HG03575 (cell line): Measurements from ENCODE around the gene PI4K2B.
"Not testable (repeated sequence)": the region's sequence is repeated elsewhere in the genome, so short reads cannot be mapped to it uniquely, and the experiment has no call there.

Source experiments
- ATAC-seq: cut with Tn5 transposase; IDR thresholded peaks from one replicate; pipeline ENCODE4 v1.9.1; 2021; ENCODE audit not compliant: unreplicated experiment, insufficient number of reproducible peaks, low FRiP score; ENCODE audit errors: extremely low read depth

Gene PI4K2B

GRCh38 chr4:25299476-25300203, 65.8 kb downstream of the PI4K2B start:
- ATAC-seq: no peak

GRCh38 chr4:25301471-25301870, 67.6 kb downstream of the PI4K2B start:
- no peak for ATAC-seq

GRCh38 chr4:25302626-25303025, 68.8 kb downstream of the PI4K2B start:
- no peak for ATAC-seq

- ATAC-seq: no peak
Observed at GRCh38 chr4:25303578-25303977, 69.7 kb downstream of the PI4K2B start.

- ATAC-seq: no peak
Observed at GRCh38 chr4:25306518-25307057, 72.8 kb downstream of the PI4K2B start.

- no peak for ATAC-seq
Observed at GRCh38 chr4:25307596-25307995, 73.8 kb downstream of the PI4K2B start.

GRCh38 chr4:25308306-25308705, 74.5 kb downstream of the PI4K2B start:
- ATAC-seq: no peak

- ATAC-seq: no peak
Observed at GRCh38 chr4:25308761-25309160, 74.9 kb downstream of the PI4K2B start.

- ATAC-seq: peak; percentile 34
Observed at GRCh38 chr4:25310066-25310802, 76.4 kb downstream of the PI4K2B start.

GRCh38 chr4:25310803-25311166, 77.0 kb downstream of the PI4K2B start:
- no peak for ATAC-seq

GRCh38 chr4:25312496-25313200, 78.8 kb downstream of the PI4K2B start, which contains the start of gene ZCCHC4:
TSS of gene ZCCHC4 (plus strand) at chr4:25312774. CDS start at chr4:25312810, 36 bp downstream.
- ATAC-seq: peak; percentile 54

GRCh38 chr4:25313201-25313895, 79.5 kb downstream of the PI4K2B start:
- no peak for ATAC-seq

GRCh38 chr4:25320336-25320735, 86.5 kb downstream of the PI4K2B start:
- ATAC-seq: no peak

GRCh38 chr4:25320773-25321172, 86.9 kb downstream of the PI4K2B start:
- ATAC-seq: no peak

GRCh38 chr4:25321703-25322102, 87.9 kb downstream of the PI4K2B start:
- no peak for ATAC-seq

GRCh38 chr4:25328463-25328862, 94.6 kb downstream of the PI4K2B start:
- not testable (repeated sequence) for ATAC-seq
